H1 (cell line): ENCODE results near the gene CACNG4. TPM values are rescaled to one million over a fixed set of nuclear protein-coding genes. Genes with fewer than 3 reads are reported as not detected.

Experiments used
- CTCF ChIA-PET: fragments of 300-600 bp; sonication (Branson Sonifier 250); formaldehyde crosslinking; loops from one replicate; lab custom pipeline; 2021; ENCODE audit not compliant: partially characterized antibody; lab: Charles Lee
- POLR2A ChIA-PET: fragments of 300-600 bp; sonication (Branson Sonifier 250); formaldehyde crosslinking; loops from one replicate; lab custom pipeline; 2021; ENCODE audit warnings: inconsistent platforms; ENCODE audit not compliant: partially characterized antibody; lab: Charles Lee
- DNase-seq, 2 experiments: peaks; one replicate each; pipeline versions ENCODE4 v3.0.0 to v3.0.0-alpha.2; 2010 to 2022; ENCODE audit warnings: low spot score in 2 of 2, low read depth in 1 of 2, mixed read lengths in 1 of 2
- FAIRE-seq: peaks from 2 replicates; lab custom pipeline; 2011; peaks lifted over from hg19 to GRCh38; lab: Jason Lieb, UNC
- H2AFZ ChIP-seq: 2 replicates; pipeline ENCODE4 v1.8.1; 2012; ENCODE audit warnings: low read length, inconsistent platforms
- H2AK5ac ChIP-seq: 2 replicates; pipeline ENCODE4 v1.6.1; 2013; ENCODE audit warnings: low read depth, low read length
- H2BK120ac ChIP-seq: replicated peaks from 2 replicates; pipeline ENCODE3; 2013; ENCODE audit warnings: low read depth, low read length, inconsistent platforms
- H2BK12ac ChIP-seq: 2 replicates; pipeline ENCODE4 v1.6.1; 2013; ENCODE audit warnings: low read depth, low read length
- H2BK15ac ChIP-seq: 2 replicates; pipeline ENCODE4 v1.6.1; 2013; ENCODE audit warnings: low read length
- H2BK20ac ChIP-seq: 2 replicates; pipeline ENCODE4 v1.6.1; 2013; ENCODE audit warnings: low read length
- H2BK5ac ChIP-seq: 2 replicates; pipeline ENCODE4 v1.6.1; 2013; ENCODE audit warnings: low read depth, low read length
- H3K14ac ChIP-seq: 2 replicates; pipeline ENCODE4 v1.6.1; 2013; ENCODE audit warnings: inconsistent platforms; ENCODE audit not compliant: insufficient read length
- H3K18ac ChIP-seq: 2 replicates; pipeline ENCODE4 v1.6.1; 2013; ENCODE audit warnings: low read length; ENCODE audit errors: extremely low read depth
- H3K23ac ChIP-seq: 2 replicates; pipeline ENCODE4 v1.6.1; 2013; ENCODE audit warnings: inconsistent platforms; ENCODE audit not compliant: insufficient read length
- H3K23me2 ChIP-seq: 2 replicates; pipeline ENCODE4 v1.6.1; 2013; ENCODE audit warnings: low read depth, low read length
- H3K27ac ChIP-seq: 2 replicates; pipeline ENCODE4 v1.6.1; 2011; ENCODE audit warnings: low read depth, low read length, inconsistent platforms
- H3K27me3 ChIP-seq, 4 experiments: replicated peaks in 1 of 4; 1 replicate in 1 of 4; 2 replicates in 3 of 4; pipeline versions ENCODE4 v1.6.1 to v1.8.1; 2011 to 2013; ENCODE audit warnings: low read length in 3 of 4, mild to moderate bottlenecking in 3 of 4, inconsistent platforms in 2 of 4, mixed read lengths in 2 of 4, moderate library complexity in 1 of 4; ENCODE audit not compliant: control insufficient read depth in 3 of 4, insufficient read depth in 3 of 4; ENCODE audit errors: extremely low read depth in 1 of 4
- H3K36me3 ChIP-seq, 4 experiments: 2 replicates each; pipeline versions ENCODE4 v1.6.1 to v1.8.1; 2011 to 2013; ENCODE audit warnings: mild to moderate bottlenecking in 4 of 4, low read length in 3 of 4, moderate library complexity in 2 of 4, control low read depth in 1 of 4, inconsistent platforms in 1 of 4; ENCODE audit not compliant: insufficient read depth in 4 of 4, control insufficient read depth in 2 of 4
- H3K4ac ChIP-seq: replicated peaks from 2 replicates; pipeline ENCODE3; 2013; ENCODE audit warnings: low read length, low read depth, mixed read lengths, inconsistent platforms; ENCODE audit not compliant: insufficient read length
- H3K4me1 ChIP-seq, 4 experiments: replicated peaks in 1 of 4; 1 replicate in 1 of 4; 2 replicates in 3 of 4; pipeline versions ENCODE4 v1.6.1 to v1.8.1; 2011 to 2013; ENCODE audit warnings: low read length in 3 of 4, inconsistent platforms in 2 of 4, mixed read lengths in 1 of 4; ENCODE audit not compliant: insufficient read depth in 4 of 4, control insufficient read depth in 3 of 4
- H3K4me2 ChIP-seq, 2 experiments: 2 replicates each; pipeline versions ENCODE4 v1.6.1 to v1.8.1; 2011 to 2013; ENCODE audit warnings: low read depth in 2 of 2, low read length in 2 of 2, control low read depth in 1 of 2, inconsistent platforms in 1 of 2, mild to moderate bottlenecking in 1 of 2; ENCODE audit not compliant: insufficient read depth in 1 of 2
- H3K4me3 ChIP-seq, 4 experiments: fragments of 200-600, 300-600 bp in 1 of 4; sonication (generic), shearing (Covaris generic), sonication (Bioruptor Twin) in 1 of 4; 2 replicates each; pipeline versions ENCODE4 v1.5.1 to v1.8.1; 2011 to 2016; ENCODE audit warnings: low read length in 4 of 4, low read depth in 3 of 4, control low read depth in 2 of 4, inconsistent platforms in 2 of 4, mild to moderate bottlenecking in 2 of 4, mixed read lengths in 1 of 4, moderate library complexity in 1 of 4; ENCODE audit not compliant: insufficient read depth in 2 of 4; ENCODE audit errors: extremely low read depth in 1 of 4
- H3K56ac ChIP-seq: replicated peaks from 2 replicates; pipeline ENCODE3; 2013; ENCODE audit warnings: low read depth, mild to moderate bottlenecking, mixed read lengths, low read length, inconsistent platforms; ENCODE audit not compliant: insufficient read length
- H3K79me1 ChIP-seq: 2 replicates; pipeline ENCODE4 v1.6.1; 2013; ENCODE audit warnings: low read depth, low read length, control low read depth
- H3K79me2 ChIP-seq, 2 experiments: 2 replicates each; pipeline versions ENCODE4 v1.6.1 to v1.8.1; 2012 to 2013; ENCODE audit warnings: low read length in 2 of 2, mild to moderate bottlenecking in 2 of 2, inconsistent platforms in 1 of 2; ENCODE audit not compliant: insufficient read depth in 2 of 2, control insufficient read depth in 1 of 2
- H3K9ac ChIP-seq, 4 experiments: replicated peaks in 1 of 4; 1 replicate in 1 of 4; 2 replicates in 3 of 4; pipeline versions ENCODE4 v1.6.1 to v1.8.1; 2011 to 2013; ENCODE audit warnings: low read depth in 3 of 4, low read length in 3 of 4, control low read depth in 2 of 4, mild to moderate bottlenecking in 2 of 4, moderate library complexity in 2 of 4, inconsistent platforms in 1 of 4; ENCODE audit errors: extremely low read depth in 1 of 4
- H3K9me3 ChIP-seq, 2 experiments: 2 replicates each; pipeline versions ENCODE4 v1.6.1 to v1.8.1; 2012 to 2013; ENCODE audit warnings: mild to moderate bottlenecking in 2 of 2, moderate library complexity in 2 of 2, control low read depth in 1 of 2, inconsistent platforms in 1 of 2, low read depth in 1 of 2, low read length in 1 of 2, mixed read lengths in 1 of 2; ENCODE audit not compliant: insufficient read depth in 2 of 2
- H4K20me1 ChIP-seq, 2 experiments: replicated peaks in 1 of 2; 2 replicates each; pipeline versions ENCODE3 to v1.8.1; 2011 to 2013; ENCODE audit warnings: inconsistent platforms in 2 of 2, low read length in 2 of 2, mild to moderate bottlenecking in 1 of 2; ENCODE audit not compliant: insufficient read depth in 2 of 2, control insufficient read depth in 1 of 2
- H4K5ac ChIP-seq: 2 replicates; pipeline ENCODE4 v1.6.1; 2013; ENCODE audit warnings: low read length, low read depth, mixed read lengths, inconsistent platforms; ENCODE audit not compliant: insufficient read length
- H4K8ac ChIP-seq: 2 replicates; pipeline ENCODE4 v1.8.0; 2013; ENCODE audit warnings: mild to moderate bottlenecking, moderate library complexity, low read length, inconsistent platforms; ENCODE audit not compliant: insufficient read depth; ENCODE audit errors: extremely low read depth
- H4K91ac ChIP-seq: replicated peaks from 2 replicates; pipeline ENCODE3; 2013; ENCODE audit warnings: low read length, mixed read lengths, inconsistent platforms; ENCODE audit not compliant: insufficient read length
- MAX ChIP-seq: IDR thresholded peaks from 2 replicates; pipeline ENCODE4 v1.6.1; 2012; ENCODE audit warnings: inconsistent platforms
- POLR2A ChIP-seq, 2 experiments: IDR thresholded peaks; 1 replicate in 1 of 2; 2 replicates in 1 of 2; pipeline ENCODE4 v1.6.1; 2011; ENCODE audit warnings: low read depth in 2 of 2, low read length in 2 of 2, mild to moderate bottlenecking in 2 of 2; ENCODE audit errors: control extremely low read depth in 1 of 2
- POLR2AphosphoS5 ChIP-seq: IDR thresholded peaks from 2 replicates; pipeline ENCODE4 v1.6.1; 2011; ENCODE audit warnings: low read depth, low read length
- RFX5 ChIP-seq: IDR thresholded peaks from 2 replicates; pipeline ENCODE4 v1.6.1; 2011; ENCODE audit warnings: low read depth, low read length, improper control_type of control experiment, borderline replicate concordance
- SP1 ChIP-seq: IDR thresholded peaks from 2 replicates; pipeline ENCODE4 v1.6.1; 2011; ENCODE audit warnings: low read depth, low read length
- WGBS, 2 experiments: shearing (Covaris generic) in 1 of 2; methylation state at CpG; one replicate each; pipeline versions ENCODE4 v1.1.6 to v1.1.7; 2013 to 2015; ENCODE audit warnings: low lambda C conversion rate in 2 of 2, mixed read lengths in 2 of 2, inconsistent platforms in 1 of 2, low coverage in 1 of 2, missing lambda C conversion rate in 1 of 2; ENCODE audit not compliant: insufficient replicate concordance in 2 of 2, insufficient coverage in 1 of 2, insufficient read length in 1 of 2; ENCODE audit errors: extremely low coverage in 1 of 2, missing lambda C conversion rate in 1 of 2; 5-methylcytosine and 5-hydroxymethylcytosine counted together
- polyA plus RNA-seq, 7 experiments: library from polyadenylated mRNA; depleted of rRNA in 3 of 7; stranded (reverse) in 5 of 7; unstranded in 2 of 7; fragments of >200 nt in 5 of 7; fragments of 200-250 nt in 2 of 7; gene quantifications; 1 replicate in 5 of 7; 2 replicates in 1 of 7; 4 replicates in 1 of 7; pipeline versions ENCODE4 v1.2.1 to v1.2.3, GENCODE V29; 2011 to 2013; ENCODE audit warnings: missing spikeins in 2 of 7, mixed read lengths in 2 of 7
- total RNA-seq: library from RNA; stranded (reverse); fragmentation: NEBNext Ultra II Directional; extraction: Animal tissue kit (Norgen Biotek cat#: 25700); gene quantifications from 2 replicates; pipeline ENCODE4 v1.2.1, GENCODE V29; 2021

The CACNG4 gene
- total and polyA plus RNA-seq, 2 of the 8 experiments (the other 6 are each of a cell fraction or from before 2014, with no cell fraction given): 3.6 to 5.6 TPM

DNA sequence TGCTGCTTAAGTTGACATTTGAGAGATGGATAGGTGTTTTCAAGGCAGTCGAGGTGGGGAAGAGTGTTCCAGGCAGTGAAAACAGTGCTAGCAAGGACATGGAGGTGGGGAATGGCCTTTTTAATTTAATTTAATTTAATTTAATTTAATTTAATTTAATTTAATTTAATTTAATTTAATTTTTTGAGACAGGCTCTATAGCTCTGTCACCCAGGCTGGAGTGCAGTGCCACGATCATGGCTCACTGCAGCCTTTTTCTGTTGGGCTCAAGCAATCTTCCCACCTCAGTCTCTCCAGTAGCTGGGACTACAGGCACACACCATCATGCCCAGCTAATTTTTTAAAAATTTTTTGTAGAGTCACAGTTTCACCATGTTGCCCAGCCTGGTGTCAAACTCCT, 32.2 kb upstream of the CACNG4 start:
- Histone ChIP-seq H4K8ac (no peak overlapping the region), H3K79me1 (no peaks in the 10 kb centered on the region), H3K23ac (no peak overlapping the region), H3K27ac (no peak overlapping the region), H3K56ac (no peak overlapping the region), H4K5ac (no peak overlapping the region), H3K9ac (no peak overlapping the region), H3K4me2 (no peak overlapping the region), H3K4me3 (no peak overlapping the region), H3K4me1 (no peaks in the 10 kb centered on the region), H3K79me2 (no peaks in the 10 kb centered on the region), H3K23me2 (0 out of 2 replicates have a peak, but pooled peaks cover under 1% of the 10 kb centered on the region), H4K20me1 (no peaks in the 10 kb centered on the region), H3K27me3 (no peaks in the 10 kb centered on the region), H2BK12ac (no peak overlapping the region), H4K91ac (no peak overlapping the region), H2BK20ac (no peak overlapping the region), H3K36me3 (no peaks in the 10 kb centered on the region), H2BK5ac (no peak overlapping the region), H3K9me3 (peaks cover 0 to 4% of the 10 kb centered on the region in 2 experiments; a peak in 3 of 4 replicates), H3K18ac (no peak overlapping the region), H2AFZ (no peak overlapping the region), H3K4ac (no peak overlapping the region), H2BK120ac (no peak overlapping the region), H2AK5ac (no peak overlapping the region), H2BK15ac (no peak overlapping the region), H3K14ac (no peak overlapping the region)
- FAIRE-seq (no peak), DNase-seq (no peak)
- CTCF ChIA-PET: interaction anchor here (1.2 to 3.5 kb wide), 3 partner anchors 9 to 210 kb away, joined by 3 to 17 read pairs (median 4); no protein-coding TSS in a partner anchor
- POLR2A ChIA-PET: no interaction called here
- 81% methylated on average over 2 of the region's 2 CpGs; no CpG with 5 or more reads in 1 of the 2 experiments for WGBS, 2 experiments
- TF ChIP-seq POLR2AphosphoS5 (no peak), MAX (no peak), SP1 (no peak), RFX5 (no peak), POLR2A (IDR thresholded peaks at IDR 0.05; ENCODE audit: control extremely low read depth in 1 of 2, low read depth in 2 of 2, low read length in 2 of 2) (no peak)
